K562 (cell line): ENCODE results near the gene FAM222A. TPM values are rescaled to one million over a fixed set of nuclear protein-coding genes. Genes with fewer than 3 reads are reported as not detected.

Experiments used
- CAMTA2 ChIP-seq: fragments of 250-450 bp; sonication (Bioruptor Pico); conservative IDR thresholded peaks from 2 replicates; pipeline ENCODE4 v1.5.1; 2022
- CBFA2T3 ChIP-seq: fragments of 450-650 bp; IDR thresholded peaks from 2 replicates; pipeline ENCODE4 v1.6.1; 2017
- CC2D1A ChIP-seq: fragments of 450-650 bp; IDR thresholded peaks from 2 replicates; pipeline ENCODE4 v1.6.1; 2017; ENCODE audit warnings: mild to moderate bottlenecking
- CEBPB ChIP-seq: fragments of 450-650 bp; IDR thresholded peaks from 2 replicates; pipeline ENCODE4 v1.6.1; 2016; ENCODE audit warnings: missing genetic modification characterization, missing compliant biosample characterization
- CEBPG ChIP-seq, 3 experiments: fragments of 200-800 bp in 1 of 3; sonication (Bioruptor generic) in 1 of 3; sonication (generic) in 1 of 3; formaldehyde crosslinking in 1 of 3; IDR thresholded peaks in 2 of 3; conservative IDR thresholded peaks in 1 of 3; 2 replicates each; pipeline versions ENCODE4 v1.6.1 to v1.8.0; 2016 to 2022; ENCODE audit warnings: missing compliant biosample characterization in 2 of 3, missing genetic modification characterization in 2 of 3, mild to moderate bottlenecking in 1 of 3, missing genetic modification reagents in 1 of 3
- E2F6 ChIP-seq, 2 experiments: IDR thresholded peaks; 2 replicates each; pipeline ENCODE4 v1.6.1; 2011; ENCODE audit warnings: borderline replicate concordance in 1 of 2, control low read depth in 1 of 2, low read depth in 1 of 2, low read length in 1 of 2, mild to moderate bottlenecking in 1 of 2, mixed read lengths in 1 of 2, moderate library complexity in 1 of 2; ENCODE audit not compliant: insufficient read depth in 1 of 2, insufficient read length in 1 of 2, poor library complexity in 1 of 2, severe bottlenecking in 1 of 2; ENCODE audit errors: extremely low read depth in 1 of 2
- MCM2 ChIP-seq: fragments of 450-650 bp; IDR thresholded peaks from 2 replicates; pipeline ENCODE4 v1.6.1; 2017; ENCODE audit warnings: low read depth, mild to moderate bottlenecking
- MGA ChIP-seq: fragments of 450-650 bp; IDR thresholded peaks from 2 replicates; pipeline ENCODE4 v1.6.1; 2016; ENCODE audit warnings: mild to moderate bottlenecking, moderate library complexity
- MLLT1 ChIP-seq, 2 experiments: fragments of 450-650 bp; IDR thresholded peaks; 2 replicates each; pipeline ENCODE4 v1.6.1; 2016
- NUFIP1 ChIP-seq: fragments of 450-650 bp; IDR thresholded peaks from 2 replicates; pipeline ENCODE4 v1.6.1; 2018; ENCODE audit not compliant: partially characterized antibody
- POLR3A ChIP-seq: IDR thresholded peaks from 2 replicates; pipeline ENCODE4 v1.6.1; 2011; ENCODE audit warnings: borderline replicate concordance, mild to moderate bottlenecking, moderate library complexity; ENCODE audit not compliant: insufficient read length, insufficient read depth; ENCODE audit errors: extremely low read depth
- ZBTB8A ChIP-seq: fragments of 450-650 bp; IDR thresholded peaks from 2 replicates; pipeline ENCODE4 v1.6.1; 2018; ENCODE audit warnings: mild to moderate bottlenecking, moderate library complexity; ENCODE audit not compliant: partially characterized antibody
- ZNF436 ChIP-seq: fragments of 250-450, 450-650 bp; sonication (Bioruptor Pico); formaldehyde crosslinking; IDR thresholded peaks from 2 replicates; pipeline ENCODE4 v1.7.0; 2020; ENCODE audit warnings: mild to moderate bottlenecking
- polyA plus RNA-seq, 8 experiments: library from polyadenylated mRNA; depleted of rRNA in 4 of 8; stranded (reverse) in 5 of 8; unstranded in 3 of 8; fragments of >200 nt; fragmentation: Nextera tagmentation in 2 of 8; fragmentation: Illumina TruSeq in 1 of 8; extraction: Ambion mirVana in 2 of 8; extraction: Trizol in 1 of 8; gene quantifications; 2 replicates each; pipeline versions ENCODE4 v1.2.1 to v1.2.3, GENCODE V29; 2011 to 2014; ENCODE audit warnings: inconsistent platforms in 1 of 8, missing spikeins in 1 of 8
- total RNA-seq, 7 experiments: library from RNA; depleted of rRNA in 6 of 7; stranded (reverse); fragments of >200 nt in 6 of 7; fragmentation: Illumina TruSeq in 2 of 7; extraction: Trizol in 2 of 7; gene quantifications; 2 replicates each; pipeline versions ENCODE4 v1.2.1 to v1.2.3, GENCODE V29; 2011 to 2021; ENCODE audit warnings: low replicate concordance in 1 of 7

The FAM222A gene
- total and polyA plus RNA-seq, 9 of the 15 experiments (the other 6 are each of a cell fraction or from before 2014, with no cell fraction given): 0.03 to 0.36 (median 0.12) TPM; not detected in 1

DNA sequence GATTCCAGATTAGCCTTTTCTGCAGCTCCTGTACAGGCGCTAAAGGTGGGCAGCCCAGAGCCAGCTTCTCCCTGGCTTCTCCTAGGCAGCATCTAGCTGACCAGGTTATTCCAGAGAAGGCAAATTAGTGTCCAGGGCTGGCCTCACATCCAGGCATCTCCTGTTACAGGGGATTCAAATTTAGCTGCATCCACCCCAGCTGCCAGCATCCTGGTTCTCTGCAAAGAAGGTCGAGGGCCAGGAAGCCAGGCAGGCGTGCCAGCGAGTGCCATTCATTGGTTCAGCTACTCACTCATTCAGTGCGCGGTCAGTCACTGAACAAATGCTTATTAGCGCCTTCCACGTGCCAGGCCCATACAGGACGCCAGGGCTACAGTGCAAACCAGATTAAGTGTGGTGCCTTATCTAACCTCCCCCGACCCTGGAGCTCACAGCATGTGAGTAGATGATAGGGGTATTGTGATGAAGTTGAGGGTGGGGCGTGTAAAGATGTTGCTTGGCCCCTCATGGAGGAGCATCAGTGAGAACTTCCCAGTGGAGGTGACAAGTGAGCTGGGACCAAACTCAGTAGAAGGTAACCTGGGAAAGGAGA, 15.7 kb upstream of the FAM222A start (continued):
- TF ChIP-seq MCM2 (no peak), E2F6 (IDR thresholded peaks at IDR 0.05; ENCODE audit: borderline replicate concordance in 1 of 2, extremely low read depth in 1 of 2, insufficient read depth in 1 of 2, insufficient read length in 1 of 2, low read depth in 1 of 2, low read length in 1 of 2, poor library complexity in 1 of 2, severe bottlenecking in 1 of 2) (peak in 1 of 2 experiments; percentile 58), CC2D1A (no peak; the same call in 1 of the 2 replicates), NUFIP1 (no peak), MGA (0 out of 2 replicates have a peak, but pooled peaks have one; percentile 12), CAMTA2 (no peak), MLLT1 (IDR thresholded peaks at IDR 0.05) (no peak), ZNF436 (CRISPR knock-in tag) (no peak), POLR3A (no peak), ZBTB8A (no peak), CEBPG (CRISPR knock-in tag; IDR thresholded peaks at IDR 0.05) (no peak), CEBPG (tag; conservative IDR thresholded peaks at IDR 0.05 in 1 of 2, IDR thresholded peaks at IDR 0.05 in 1 of 2) (no peak), CBFA2T3 (peak; percentile 91), CEBPB (tag) (no peak)
